B cell (primary cell): Measurements from ENCODE around the gene NDUFA12. TPM values are rescaled to one million over a fixed set of nuclear protein-coding genes. Genes with fewer than 3 reads are reported as not detected.

Experiments
- ATAC-seq: fragments of 200-7000 bp; cut with Tn5 transposase; one replicate; pipeline ENCODE4 v1.10.0; 2021; ENCODE audit warnings: low read depth, mild to moderate bottlenecking, moderate number of reproducible peaks, moderate library complexity
- CTCF ChIA-PET: fragments of 350-600 bp; sonication (Branson Sonifier 250); formaldehyde crosslinking; loops from one replicate; lab custom pipeline; 2021; ENCODE audit warnings: antibody characterized with exemption, inconsistent platforms; lab: Charles Lee
- POLR2A ChIA-PET: fragments of 350-600 bp; sonication (Branson Sonifier 250); formaldehyde crosslinking; loops from one replicate; lab custom pipeline; 2021; ENCODE audit warnings: antibody characterized with exemption; lab: Charles Lee
- DNase-seq: peaks from one replicate; pipeline ENCODE4 v3.0.0; 2013
- H2AFZ ChIP-seq: 2 replicates; pipeline ENCODE4 v1.6.1; 2012; ENCODE audit warnings: mild to moderate bottlenecking, low read depth, low read length; ENCODE audit not compliant: insufficient read depth, poor library complexity, severe bottlenecking
- H3K27ac ChIP-seq, 2 donors: 1 replicate in 1 of 2; 2 replicates in 1 of 2; pipeline ENCODE4 v1.5.1; 2012 to 2013; ENCODE audit warnings: low read length in 2 of 2, mild to moderate bottlenecking in 2 of 2, moderate library complexity in 1 of 2
- H3K27me3 ChIP-seq, 4 experiments: fragments of 200-600 bp in 1 of 4; sonication (generic) in 1 of 4; replicated peaks in 1 of 4; 1 replicate in 2 of 4; 2 replicates in 2 of 4; pipeline versions ENCODE4 v1.6.1 to v1.7.0; 2013 to 2016; ENCODE audit warnings: low read length in 3 of 4, mild to moderate bottlenecking in 2 of 4, mixed read lengths in 1 of 4, moderate library complexity in 1 of 4; ENCODE audit not compliant: insufficient read depth in 4 of 4, control insufficient read depth in 3 of 4; ENCODE audit errors: control extremely low read depth in 1 of 4
- H3K36me3 ChIP-seq, 2 experiments: replicated peaks in 1 of 2; 1 replicate in 1 of 2; 2 replicates in 1 of 2; pipeline versions ENCODE4 v1.6.1 to v1.7.1; 2013; ENCODE audit warnings: low read length in 1 of 2; ENCODE audit not compliant: insufficient read depth in 2 of 2, control insufficient read depth in 1 of 2; ENCODE audit errors: control extremely low read depth in 1 of 2, extremely low read depth in 1 of 2
- H3K4me1 ChIP-seq, 2 donors: fragments of 200-600 bp in 1 of 2; sonication (generic) in 1 of 2; 1 replicate in 1 of 2; 2 replicates in 1 of 2; pipeline versions ENCODE4 v1.5.1 to v1.6.1; 2013 to 2017; ENCODE audit warnings: low read length in 2 of 2; ENCODE audit not compliant: control insufficient read depth in 2 of 2, insufficient read depth in 2 of 2
- H3K4me2 ChIP-seq: replicated peaks from 2 replicates; pipeline ENCODE3; 2012; ENCODE audit warnings: mild to moderate bottlenecking, low read depth, low read length; ENCODE audit not compliant: poor library complexity, severe bottlenecking
- H3K4me3 ChIP-seq, 5 experiments: fragments of 200-600 bp in 1 of 5; sonication (generic) in 1 of 5; 1 replicate in 3 of 5; 2 replicates in 2 of 5; pipeline versions ENCODE4 v1.5.1 to v1.7.0; 2011 to 2016; ENCODE audit warnings: low read length in 4 of 5, mild to moderate bottlenecking in 4 of 5, low read depth in 2 of 5, control low read depth in 1 of 5, moderate library complexity in 1 of 5; ENCODE audit not compliant: insufficient read depth in 1 of 5; ENCODE audit errors: control extremely low read depth in 1 of 5, extremely low read depth in 1 of 5
- H3K79me2 ChIP-seq: fragments of 200-600 bp; sonication (generic); one replicate; pipeline ENCODE4 v1.6.0; 2016; ENCODE audit warnings: low read length; ENCODE audit not compliant: control insufficient read depth, insufficient read depth
- H3K9ac ChIP-seq: fragments of 200-600 bp; sonication (generic); 2 replicates; pipeline ENCODE4 v1.6.1; 2017; ENCODE audit warnings: mild to moderate bottlenecking, low read length, moderate library complexity
- H3K9me3 ChIP-seq, 3 donors: one replicate each; pipeline versions ENCODE4 v1.6.1 to v1.7.1; 2013; ENCODE audit warnings: low read length in 2 of 3; ENCODE audit not compliant: control insufficient read depth in 2 of 3, insufficient read depth in 1 of 3; ENCODE audit errors: control extremely low read depth in 1 of 3
- H4K20me1 ChIP-seq: 2 replicates; pipeline ENCODE4 v1.6.0; 2012; ENCODE audit warnings: mild to moderate bottlenecking, low read length; ENCODE audit not compliant: insufficient read depth, control insufficient read depth, poor library complexity, severe bottlenecking
- H3K27ac Mint-ChIP-seq: one replicate; pipeline ENCODE4 v1.8.0; 2021; ENCODE audit warnings: mixed read lengths
- H3K27me3 Mint-ChIP-seq: one replicate; pipeline ENCODE4 v1.8.0; 2021; ENCODE audit warnings: mixed read lengths
- H3K4me1 Mint-ChIP-seq: one replicate; pipeline ENCODE4 v1.8.0; 2021; ENCODE audit warnings: mixed read lengths
- H3K4me3 Mint-ChIP-seq: one replicate; pipeline ENCODE4 v1.8.0; 2021; ENCODE audit warnings: mixed read lengths
- H3K9me3 Mint-ChIP-seq: one replicate; pipeline ENCODE4 v1.8.0; 2022; ENCODE audit warnings: mixed read lengths; ENCODE audit not compliant: insufficient read depth
- EZH2 ChIP-seq: IDR thresholded peaks from 2 replicates; pipeline ENCODE4 v1.6.1; 2012; ENCODE audit warnings: borderline replicate concordance, low read depth, mild to moderate bottlenecking, moderate library complexity, low read length; ENCODE audit not compliant: insufficient read depth, poor library complexity, severe bottlenecking
- intact Hi-C: fragments of 100-400 bp; cut with micrococcal nuclease; formaldehyde crosslinking; loops from one replicate; pipeline ENCODE4 v1.10.0; 2022
- polyA plus RNA-seq: library from polyadenylated mRNA; depleted of rRNA; stranded (reverse); fragments of >200 nt; gene quantifications from 2 replicates; pipeline ENCODE4 v1.2.3, GENCODE V29; 2012
- total RNA-seq, 2 donors: library from RNA; stranded (reverse); fragments of 120-200 nt in 1 of 2; gene quantifications; 1 replicate in 1 of 2; 2 replicates in 1 of 2; pipeline versions ENCODE4 v1.2.3 to v1.2.4, GENCODE V29; 2013 to 2022
- TF ChIP-seq, protein P1 (sequence below): fragments of 200-600 bp; IDR thresholded peaks from one replicate; pipeline ENCODE4 v1.8.0; 2022; ENCODE audit warnings: antibody characterized with exemption, mild to moderate bottlenecking

NDUFA12 gene
- total and polyA plus RNA-seq, 2 donors (not counting 1 experiment from before 2014, with no cell fraction given): 41.7 to 51.8 TPM

DNA sequence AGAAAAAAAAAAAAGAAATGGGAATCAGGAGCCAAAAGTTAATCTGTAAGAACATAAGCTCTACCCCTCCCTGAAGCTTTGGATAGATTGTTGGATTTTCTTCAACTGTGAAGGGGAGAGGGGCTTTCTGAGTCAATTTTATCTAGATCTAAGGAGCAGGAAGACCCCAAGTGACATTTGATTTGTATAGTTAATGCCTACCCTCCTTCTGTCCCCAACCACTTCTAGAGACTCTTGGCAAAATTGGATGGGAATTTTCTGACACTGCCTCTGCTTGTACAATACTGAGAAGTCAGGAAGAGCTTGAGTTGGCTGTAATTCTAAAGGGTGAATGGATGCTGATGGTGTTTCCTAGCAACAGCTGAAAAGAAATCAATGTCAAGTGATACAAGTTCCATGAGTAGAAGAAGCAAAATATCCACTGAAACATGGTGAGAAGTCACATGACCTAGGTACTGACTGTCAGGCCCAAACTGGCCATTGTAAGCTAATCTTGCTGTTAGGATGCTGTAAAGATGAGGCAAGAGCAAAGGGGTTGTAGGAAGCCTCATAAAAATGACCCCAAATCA is 42.2 kb downstream of the NDUFA12 start:
- ATAC-seq (no peak), DNase-seq (no peak)
- no peaks in the 10 kb centered on the region for H3K4me1 ChIP-seq
- no peak overlapping the region for H3K27ac ChIP-seq
- Mint-ChIP-seq H3K27me3 (peaks cover 3% of the 10 kb centered on the region), H3K4me1 (no peaks in the 10 kb centered on the region), H3K4me3 (no peak overlapping the region), H3K27ac (no peak overlapping the region), H3K9me3 (no peaks in the 10 kb centered on the region)
- CTCF ChIA-PET: interaction anchor here (0.7 kb wide), 1 partner anchor 35 kb away, joined by 5 read pairs; no protein-coding TSS in a partner anchor
- no peak overlapping the region for H2AFZ ChIP-seq
- no peaks in the 10 kb centered on the region for H3K36me3 ChIP-seq
- no peaks in the 10 kb centered on the region for H4K20me1 ChIP-seq
- no peak overlapping the region for H3K4me3 ChIP-seq
- TF ChIP-seq, protein P1, sequence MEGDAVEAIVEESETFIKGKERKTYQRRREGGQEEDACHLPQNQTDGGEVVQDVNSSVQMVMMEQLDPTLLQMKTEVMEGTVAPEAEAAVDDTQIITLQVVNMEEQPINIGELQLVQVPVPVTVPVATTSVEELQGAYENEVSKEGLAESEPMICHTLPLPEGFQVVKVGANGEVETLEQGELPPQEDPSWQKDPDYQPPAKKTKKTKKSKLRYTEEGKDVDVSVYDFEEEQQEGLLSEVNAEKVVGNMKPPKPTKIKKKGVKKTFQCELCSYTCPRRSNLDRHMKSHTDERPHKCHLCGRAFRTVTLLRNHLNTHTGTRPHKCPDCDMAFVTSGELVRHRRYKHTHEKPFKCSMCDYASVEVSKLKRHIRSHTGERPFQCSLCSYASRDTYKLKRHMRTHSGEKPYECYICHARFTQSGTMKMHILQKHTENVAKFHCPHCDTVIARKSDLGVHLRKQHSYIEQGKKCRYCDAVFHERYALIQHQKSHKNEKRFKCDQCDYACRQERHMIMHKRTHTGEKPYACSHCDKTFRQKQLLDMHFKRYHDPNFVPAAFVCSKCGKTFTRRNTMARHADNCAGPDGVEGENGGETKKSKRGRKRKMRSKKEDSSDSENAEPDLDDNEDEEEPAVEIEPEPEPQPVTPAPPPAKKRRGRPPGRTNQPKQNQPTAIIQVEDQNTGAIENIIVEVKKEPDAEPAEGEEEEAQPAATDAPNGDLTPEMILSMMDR: no peak
- H3K79me2 ChIP-seq: no peaks in the 10 kb centered on the region
- intact Hi-C loops: no loop called here
- H3K9ac ChIP-seq: no peak overlapping the region
- POLR2A ChIA-PET: no interaction called here
- H3K9me3 ChIP-seq: no peaks in the 10 kb centered on the region
- no peaks in the 10 kb centered on the region for H3K27me3 ChIP-seq
- no peak overlapping the region for H3K4me2 ChIP-seq

DNA sequence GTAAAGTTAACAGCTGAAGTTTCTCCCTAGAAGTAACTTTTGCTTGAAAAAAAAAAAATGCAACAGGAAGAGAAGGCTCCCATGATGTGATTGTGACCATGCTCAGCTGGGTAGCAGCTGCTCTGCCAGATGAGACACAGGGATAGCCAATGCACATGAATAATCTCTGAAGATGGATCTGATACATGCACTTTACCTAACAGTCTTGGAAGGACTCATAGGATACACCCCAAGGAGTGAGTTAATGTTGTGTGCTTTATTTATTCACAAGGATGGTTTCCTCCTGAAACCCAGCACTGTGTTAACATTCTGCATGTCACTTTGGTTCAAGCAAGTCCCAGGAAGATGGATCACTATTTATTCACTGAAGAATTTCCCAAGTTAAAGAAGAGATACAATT is 46.5 kb downstream of the NDUFA12 start:
- no peak overlapping the region for H3K27ac Mint-ChIP-seq
- H4K20me1 ChIP-seq: no peaks in the 10 kb centered on the region
- H3K27me3 ChIP-seq: no peaks in the 10 kb centered on the region
- DNase-seq (no peak), ATAC-seq (no peak)
- H3K36me3 ChIP-seq: no peaks in the 10 kb centered on the region
- H2AFZ ChIP-seq: no peak overlapping the region
- no peaks in the 10 kb centered on the region for H3K9me3 Mint-ChIP-seq
- intact Hi-C loops: no loop called here
- no peak overlapping the region for H3K27ac ChIP-seq
- no peaks in the 10 kb centered on the region for H3K4me1 ChIP-seq
- TF ChIP-seq EZH2: no peak
- TF ChIP-seq, protein P1: no peak
- no peaks in the 10 kb centered on the region for H3K79me2 ChIP-seq
- POLR2A ChIA-PET: interaction anchor here (0.7 kb wide), 1 partner anchor 39 kb away, joined by 7 read pairs; no protein-coding TSS in a partner anchor
- H3K4me3 ChIP-seq: no peak overlapping the region
- H3K4me2 ChIP-seq: no peak overlapping the region
- H3K9me3 ChIP-seq: no peaks in the 10 kb centered on the region
- no peaks in the 10 kb centered on the region for H3K4me1 Mint-ChIP-seq
- no peak overlapping the region for H3K9ac ChIP-seq
- H3K27me3 Mint-ChIP-seq: peaks cover 9% of the 10 kb centered on the region
- H3K4me3 Mint-ChIP-seq: no peak overlapping the region
- CTCF ChIA-PET: no interaction called here
